ENCODE results near the gene ST8SIA6.

ST8SIA6 gene

DNA sequence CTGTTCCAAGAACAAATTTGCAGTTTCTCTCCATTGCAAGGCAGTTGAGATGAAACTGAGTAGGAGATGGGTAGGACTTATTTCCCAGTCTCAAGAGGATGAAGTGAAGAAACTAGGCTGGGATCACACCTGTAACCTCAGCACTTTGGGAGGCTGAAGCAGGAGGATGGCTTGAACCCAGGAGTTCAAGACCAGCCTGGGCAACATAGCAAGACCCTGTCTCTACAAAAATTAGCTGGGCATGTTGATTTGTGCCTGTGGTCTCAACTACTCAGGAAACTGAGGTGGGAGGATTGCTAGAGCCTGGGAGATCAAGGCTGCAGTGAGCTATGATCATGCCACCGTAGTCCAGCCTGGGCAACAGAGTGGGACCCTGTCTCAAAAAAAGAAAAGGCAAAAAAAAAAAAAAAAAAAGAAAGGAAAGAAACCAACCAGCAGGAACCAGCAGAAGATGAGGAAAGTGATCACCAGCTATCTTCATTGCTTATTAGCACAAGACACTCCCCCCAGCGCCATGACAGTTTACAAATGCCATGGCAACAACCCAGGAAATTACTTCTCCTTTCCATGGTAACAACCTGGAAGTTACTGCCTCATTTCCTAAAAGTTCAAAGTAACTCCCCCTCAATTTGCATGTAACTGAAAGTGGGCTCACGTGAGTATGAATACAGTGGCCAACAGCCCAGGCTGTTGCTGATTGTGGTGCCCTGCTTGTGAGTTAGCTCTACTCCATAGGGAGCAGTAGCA is 18.3 kb upstream of the ST8SIA6 start:
- Histone ChIP-seq H3K79me2 (no peaks in the 10 kb centered on the region), H3K4me1 (no peaks in the 10 kb centered on the region), H3K36me3 (ENCODE audit: control insufficient read depth, insufficient read depth, low read length) (no peaks in the 10 kb centered on the region), H3K9ac (no peak overlapping the region), H3K4me2 (ENCODE audit: low read length) (no peak overlapping the region), H3K4me3 (ENCODE audit: low read depth, low read length) (no peak overlapping the region), H3K27me3 (ENCODE audit: control insufficient read depth, insufficient read depth, low read length) (peaks cover 3% of the 10 kb centered on the region), H2AFZ (no peak overlapping the region), H3K27ac (no peak overlapping the region), H3K9me3 (ENCODE audit: control insufficient read depth, low read length) (no peaks in the 10 kb centered on the region)
- TF ChIP-seq, protein P1, sequence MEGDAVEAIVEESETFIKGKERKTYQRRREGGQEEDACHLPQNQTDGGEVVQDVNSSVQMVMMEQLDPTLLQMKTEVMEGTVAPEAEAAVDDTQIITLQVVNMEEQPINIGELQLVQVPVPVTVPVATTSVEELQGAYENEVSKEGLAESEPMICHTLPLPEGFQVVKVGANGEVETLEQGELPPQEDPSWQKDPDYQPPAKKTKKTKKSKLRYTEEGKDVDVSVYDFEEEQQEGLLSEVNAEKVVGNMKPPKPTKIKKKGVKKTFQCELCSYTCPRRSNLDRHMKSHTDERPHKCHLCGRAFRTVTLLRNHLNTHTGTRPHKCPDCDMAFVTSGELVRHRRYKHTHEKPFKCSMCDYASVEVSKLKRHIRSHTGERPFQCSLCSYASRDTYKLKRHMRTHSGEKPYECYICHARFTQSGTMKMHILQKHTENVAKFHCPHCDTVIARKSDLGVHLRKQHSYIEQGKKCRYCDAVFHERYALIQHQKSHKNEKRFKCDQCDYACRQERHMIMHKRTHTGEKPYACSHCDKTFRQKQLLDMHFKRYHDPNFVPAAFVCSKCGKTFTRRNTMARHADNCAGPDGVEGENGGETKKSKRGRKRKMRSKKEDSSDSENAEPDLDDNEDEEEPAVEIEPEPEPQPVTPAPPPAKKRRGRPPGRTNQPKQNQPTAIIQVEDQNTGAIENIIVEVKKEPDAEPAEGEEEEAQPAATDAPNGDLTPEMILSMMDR (IDR thresholded peaks at IDR 0.05) = no peak

- Histone ChIP-seq H2AFZ (no peak overlapping the region), H3K9ac (no peak overlapping the region), H3K4me3 (ENCODE audit: low read depth, low read length) (no peak overlapping the region), H3K36me3 (ENCODE audit: control insufficient read depth, insufficient read depth, low read length) (no peaks in the 10 kb centered on the region), H3K27ac (no peak overlapping the region), H3K9me3 (ENCODE audit: control insufficient read depth, low read length) (no peaks in the 10 kb centered on the region), H3K27me3 (ENCODE audit: control insufficient read depth, insufficient read depth, low read length) (peaks cover 3% of the 10 kb centered on the region), H3K4me1 (no peaks in the 10 kb centered on the region), H3K4me2 (ENCODE audit: low read length) (no peak overlapping the region), H3K79me2 (no peaks in the 10 kb centered on the region)
- TF ChIP-seq, protein P1 (IDR thresholded peaks at IDR 0.05) = no peak
These were observed 15.9 kb upstream of the ST8SIA6 start for GRCh38 chr10:17470246-17470645.

- H3K27ac ChIP-seq = no peak overlapping the region
- no peak overlapping the region for H3K4me2 ChIP-seq (ENCODE audit: low read length)
- no peak overlapping the region for H3K9ac ChIP-seq
- H3K79me2 ChIP-seq = no peaks in the 10 kb centered on the region
- no peaks in the 10 kb centered on the region for H3K27me3 ChIP-seq (ENCODE audit: control insufficient read depth, insufficient read depth, low read length)
- no peaks in the 10 kb centered on the region for H3K36me3 ChIP-seq (ENCODE audit: control insufficient read depth, insufficient read depth, low read length)
- no peaks in the 10 kb centered on the region for H3K4me1 ChIP-seq
- H2AFZ ChIP-seq = no peak overlapping the region
- no peaks in the 10 kb centered on the region for H3K9me3 ChIP-seq (ENCODE audit: control insufficient read depth, low read length)
- H3K4me3 ChIP-seq (ENCODE audit: low read depth, low read length) = no peak overlapping the region
- TF ChIP-seq, protein P1 (IDR thresholded peaks at IDR 0.05) = no peak
These were observed 11.1 kb upstream of the ST8SIA6 start for GRCh38 chr10:17465328-17466125.

DNA sequence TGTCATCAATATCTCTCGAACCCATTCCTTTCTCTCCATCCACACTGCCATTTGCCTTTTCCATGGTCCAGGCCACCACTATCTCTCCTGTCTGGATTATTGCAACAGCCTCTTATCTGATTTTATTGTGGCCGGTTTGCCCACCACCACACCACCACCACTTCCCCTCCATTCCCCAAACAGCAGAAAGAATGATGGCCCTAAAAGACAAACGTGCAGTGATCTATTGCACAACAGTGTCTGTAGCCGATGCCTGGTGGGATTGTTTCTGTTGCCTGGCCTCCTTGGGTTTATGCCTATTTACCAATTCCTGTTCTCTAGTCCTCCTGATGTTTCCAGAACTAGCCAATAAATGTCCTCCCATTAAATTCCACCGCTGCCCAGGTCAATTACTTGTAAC is 10.2 kb upstream of the ST8SIA6 start:
- no peaks in the 10 kb centered on the region for H3K79me2 ChIP-seq
- no peaks in the 10 kb centered on the region for H3K36me3 ChIP-seq (ENCODE audit: control insufficient read depth, insufficient read depth, low read length)
- H3K9ac ChIP-seq = no peak overlapping the region
- no peaks in the 10 kb centered on the region for H3K4me1 ChIP-seq
- no peak overlapping the region for H2AFZ ChIP-seq
- TF ChIP-seq, protein P1 (IDR thresholded peaks at IDR 0.05) = no peak
- no peak overlapping the region for H3K27ac ChIP-seq
- H3K9me3 ChIP-seq (ENCODE audit: control insufficient read depth, low read length) = no peaks in the 10 kb centered on the region
- no peaks in the 10 kb centered on the region for H3K27me3 ChIP-seq (ENCODE audit: control insufficient read depth, insufficient read depth, low read length)
- no peak overlapping the region for H3K4me3 ChIP-seq (ENCODE audit: low read depth, low read length)
- no peak overlapping the region for H3K4me2 ChIP-seq (ENCODE audit: low read length)
